Parathyroid adenoma (tissue), 2 donors: ENCODE results near the gene CLEC16A.
"Not testable (repeated sequence)": the region's sequence is repeated elsewhere in the genome, so short reads cannot be mapped to it uniquely, and the experiment has no call there.

Experiments
- H2AFZ ChIP-seq: fragments of 300-600 bp; sonication (generic); one replicate; pipeline ENCODE4 v1.7.0; 2017; ENCODE audit warnings: antibody characterized with exemption, mild to moderate bottlenecking
- H3K27ac ChIP-seq: fragments of 300-600 bp; sonication (generic); one replicate; pipeline ENCODE4 v1.7.0; 2017
- H3K27me3 ChIP-seq: fragments of 300-600 bp; sonication (generic); one replicate; pipeline ENCODE4 v1.7.0; 2017; ENCODE audit warnings: low read length; ENCODE audit not compliant: control insufficient read depth, insufficient read depth
- H3K36me3 ChIP-seq: fragments of 300-600 bp; sonication (generic); one replicate; pipeline ENCODE4 v1.7.0; 2017; ENCODE audit warnings: low read length; ENCODE audit not compliant: control insufficient read depth, insufficient read depth
- H3K4me1 ChIP-seq: fragments of 300-600 bp; sonication (generic); one replicate; pipeline ENCODE4 v1.7.0; 2017; ENCODE audit warnings: control low read depth
- H3K4me2 ChIP-seq: fragments of 300-600 bp; sonication (generic); one replicate; pipeline ENCODE4 v1.7.0; 2017; ENCODE audit warnings: low read length
- H3K4me3 ChIP-seq: fragments of 300-600 bp; sonication (generic); one replicate; pipeline ENCODE4 v1.7.0; 2017; ENCODE audit warnings: low read depth, low read length
- H3K79me2 ChIP-seq: fragments of 300-600 bp; sonication (generic); one replicate; pipeline ENCODE4 v1.7.0; 2017; ENCODE audit warnings: control low read depth
- H3K9ac ChIP-seq: fragments of 300-600 bp; sonication (generic); one replicate; pipeline ENCODE4 v1.7.0; 2017; ENCODE audit warnings: mild to moderate bottlenecking
- H3K9me3 ChIP-seq: fragments of 300-600 bp; sonication (generic); one replicate; pipeline ENCODE4 v1.7.0; 2017; ENCODE audit warnings: low read length; ENCODE audit not compliant: control insufficient read depth
- TF ChIP-seq, protein P1 (sequence below): fragments of 300-600 bp; sonication (generic); IDR thresholded peaks from one replicate; pipeline ENCODE4 v1.7.0; 2017; ENCODE audit warnings: antibody characterized with exemption, mild to moderate bottlenecking
- donor health status: primary hyperparathyroidism.

CLEC16A gene

GRCh38 chr16:10923650-10924214 lies 20.6 kb upstream of the CLEC16A start:
- TF ChIP-seq, protein P1, sequence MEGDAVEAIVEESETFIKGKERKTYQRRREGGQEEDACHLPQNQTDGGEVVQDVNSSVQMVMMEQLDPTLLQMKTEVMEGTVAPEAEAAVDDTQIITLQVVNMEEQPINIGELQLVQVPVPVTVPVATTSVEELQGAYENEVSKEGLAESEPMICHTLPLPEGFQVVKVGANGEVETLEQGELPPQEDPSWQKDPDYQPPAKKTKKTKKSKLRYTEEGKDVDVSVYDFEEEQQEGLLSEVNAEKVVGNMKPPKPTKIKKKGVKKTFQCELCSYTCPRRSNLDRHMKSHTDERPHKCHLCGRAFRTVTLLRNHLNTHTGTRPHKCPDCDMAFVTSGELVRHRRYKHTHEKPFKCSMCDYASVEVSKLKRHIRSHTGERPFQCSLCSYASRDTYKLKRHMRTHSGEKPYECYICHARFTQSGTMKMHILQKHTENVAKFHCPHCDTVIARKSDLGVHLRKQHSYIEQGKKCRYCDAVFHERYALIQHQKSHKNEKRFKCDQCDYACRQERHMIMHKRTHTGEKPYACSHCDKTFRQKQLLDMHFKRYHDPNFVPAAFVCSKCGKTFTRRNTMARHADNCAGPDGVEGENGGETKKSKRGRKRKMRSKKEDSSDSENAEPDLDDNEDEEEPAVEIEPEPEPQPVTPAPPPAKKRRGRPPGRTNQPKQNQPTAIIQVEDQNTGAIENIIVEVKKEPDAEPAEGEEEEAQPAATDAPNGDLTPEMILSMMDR, result no peak
- H3K36me3 ChIP-seq, result no peaks in the 10 kb centered on the region
- H3K27ac ChIP-seq, result no peak overlapping the region

DNA sequence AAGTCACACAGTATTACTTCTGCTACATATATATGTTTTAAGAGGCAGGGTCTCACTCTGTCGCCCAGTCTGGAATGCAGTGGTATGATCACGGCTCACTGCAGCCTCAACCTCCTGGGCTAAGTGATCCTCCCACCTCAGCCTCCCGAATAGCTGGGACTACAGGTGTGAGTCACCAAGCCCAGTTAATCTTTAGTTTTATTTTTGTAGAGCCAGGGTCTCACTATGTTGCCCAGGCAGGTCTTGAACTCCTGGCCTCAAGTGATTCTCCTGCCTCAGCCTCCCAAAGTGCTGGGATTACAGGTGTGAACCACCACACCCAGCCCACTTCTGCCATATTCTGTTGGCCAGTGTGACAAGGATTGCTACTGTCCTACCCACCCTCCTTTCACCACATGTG lies 19.1 kb upstream of the CLEC16A start:
- not testable (repeated sequence) for H3K4me1 ChIP-seq, H2AFZ ChIP-seq, H3K36me3 ChIP-seq, H3K9me3 ChIP-seq, H3K27ac ChIP-seq, H3K9ac ChIP-seq, H3K79me2 ChIP-seq, H3K4me2 ChIP-seq, H3K27me3 ChIP-seq, H3K4me3 ChIP-seq

More at GRCh38 chr16:10923650-10924214, 20.6 kb upstream of the CLEC16A start:
- Histone ChIP-seq H3K27me3 (no peaks in the 10 kb centered on the region), H2AFZ (no peak overlapping the region), H3K4me1 (no peaks in the 10 kb centered on the region), H3K9me3 (no peaks in the 10 kb centered on the region), H3K79me2 (no peaks in the 10 kb centered on the region), H3K9ac (no peak overlapping the region), H3K4me3 (no peak overlapping the region), H3K4me2 (no peak overlapping the region)

DNA sequence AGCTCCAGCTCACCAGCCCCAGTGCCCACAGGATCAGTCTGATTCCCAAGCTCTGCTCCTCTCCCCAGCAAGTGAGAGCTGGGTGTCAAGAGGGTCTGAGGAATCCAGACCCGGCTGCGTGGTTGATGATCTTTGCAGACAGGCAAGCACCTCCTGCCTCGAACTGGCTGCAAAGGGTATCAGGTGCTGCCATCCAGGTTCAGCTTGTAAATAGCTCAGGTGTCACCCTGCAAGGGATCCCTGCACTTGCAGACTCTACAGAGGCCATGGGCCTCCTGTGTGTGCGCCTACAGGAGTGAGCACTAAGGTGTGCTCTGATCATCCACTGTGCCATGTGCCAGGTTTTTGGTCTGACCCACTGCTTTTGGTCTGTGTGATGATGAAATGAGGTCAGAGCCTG lies 18.3 kb upstream of the CLEC16A start:
- H2AFZ ChIP-seq, result no peak overlapping the region
- H3K36me3 ChIP-seq, result no peaks in the 10 kb centered on the region
- H3K4me3 ChIP-seq, result no peak overlapping the region
- no peaks in the 10 kb centered on the region for H3K27me3 ChIP-seq
- no peak overlapping the region for H3K9ac ChIP-seq
- no peak overlapping the region for H3K4me2 ChIP-seq
- H3K9me3 ChIP-seq, result no peaks in the 10 kb centered on the region
- H3K27ac ChIP-seq, result no peak overlapping the region
- H3K4me1 ChIP-seq, result no peaks in the 10 kb centered on the region
- TF ChIP-seq, protein P1, result no peak
- no peaks in the 10 kb centered on the region for H3K79me2 ChIP-seq

GRCh38 chr16:10926867-10927266 lies 17.5 kb upstream of the CLEC16A start:
- H3K27ac ChIP-seq, result no peak overlapping the region
- no peak overlapping the region for H3K9ac ChIP-seq
- no peaks in the 10 kb centered on the region for H3K27me3 ChIP-seq
- TF ChIP-seq, protein P1, result no peak
- no peaks in the 10 kb centered on the region for H3K9me3 ChIP-seq
- H3K79me2 ChIP-seq, result no peaks in the 10 kb centered on the region
- H3K4me1 ChIP-seq, result no peaks in the 10 kb centered on the region
- no peak overlapping the region for H2AFZ ChIP-seq
- H3K4me3 ChIP-seq, result no peak overlapping the region
- no peaks in the 10 kb centered on the region for H3K36me3 ChIP-seq
- no peak overlapping the region for H3K4me2 ChIP-seq

- Histone ChIP-seq H3K36me3 (no peaks in the 10 kb centered on the region), H3K79me2 (no peaks in the 10 kb centered on the region), H3K9ac (no peak overlapping the region), H3K9me3 (no peaks in the 10 kb centered on the region), H2AFZ (no peak overlapping the region), H3K4me1 (no peaks in the 10 kb centered on the region), H3K4me2 (no peak overlapping the region), H3K27ac (no peak overlapping the region), H3K27me3 (no peaks in the 10 kb centered on the region), H3K4me3 (no peak overlapping the region)
- TF ChIP-seq, protein P1, result no peak
These were observed 16.8 kb upstream of the CLEC16A start for GRCh38 chr16:10927497-10928112.

GRCh38 chr16:10929097-10929496 lies 15.3 kb upstream of the CLEC16A start:
- H3K4me1 ChIP-seq, H3K27ac ChIP-seq, H3K9ac ChIP-seq, H3K79me2 ChIP-seq, H2AFZ ChIP-seq, H3K36me3 ChIP-seq, H3K4me2 ChIP-seq, H3K9me3 ChIP-seq, H3K4me3 ChIP-seq, H3K27me3 ChIP-seq: not testable (repeated sequence)
